Small intestine (tissue), 7 donors: ENCODE data around the gene KIF1A. TPM values are rescaled to one million over a fixed set of nuclear protein-coding genes. Genes with fewer than 3 reads are reported as not detected.
"Not testable (repeated sequence)": the region's sequence is repeated elsewhere in the genome, so short reads cannot be mapped to it uniquely, and the experiment has no call there.

Source experiments
- DNase-seq, 2 donors: peaks; one replicate each; pipeline versions ENCODE4 v3.0.0 to v3.0.0-alpha.2; 2013
- FAIRE-seq: peaks from 2 replicates; lab custom pipeline; 2012; peaks lifted over from hg19 to GRCh38; lab: Jason Lieb, UNC
- H3K27ac ChIP-seq, 3 donors: one replicate each; pipeline ENCODE4 v1.5.1; 2013; ENCODE audit warnings: low read length in 2 of 3, mild to moderate bottlenecking in 2 of 3, control low read depth in 1 of 3, inconsistent platforms in 1 of 3, low read depth in 1 of 3, moderate library complexity in 1 of 3
- H3K27me3 ChIP-seq, 3 donors: one replicate each; pipeline ENCODE4 v1.6.1; 2013; ENCODE audit warnings: low read length in 3 of 3, inconsistent platforms in 1 of 3; ENCODE audit not compliant: control insufficient read depth in 3 of 3, insufficient read depth in 3 of 3
- H3K36me3 ChIP-seq, 3 donors: one replicate each; pipeline ENCODE4 v1.6.1; 2013; ENCODE audit warnings: low read length in 3 of 3, inconsistent platforms in 1 of 3, low read depth in 1 of 3, mild to moderate bottlenecking in 1 of 3, moderate library complexity in 1 of 3; ENCODE audit not compliant: control insufficient read depth in 3 of 3, insufficient read depth in 2 of 3
- H3K4me1 ChIP-seq, 3 donors: one replicate each; pipeline ENCODE4 v1.6.1; 2013; ENCODE audit warnings: low read length in 2 of 3, inconsistent platforms in 1 of 3, low read depth in 1 of 3, mild to moderate bottlenecking in 1 of 3, moderate library complexity in 1 of 3; ENCODE audit not compliant: control insufficient read depth in 3 of 3, insufficient read depth in 2 of 3
- H3K4me3 ChIP-seq, 3 donors: one replicate each; pipeline ENCODE4 v1.5.1; 2013; ENCODE audit warnings: low read length in 3 of 3, control low read depth in 1 of 3, inconsistent platforms in 1 of 3, low read depth in 1 of 3, mild to moderate bottlenecking in 1 of 3, moderate library complexity in 1 of 3
- H3K9me3 ChIP-seq, 2 donors: one replicate each; pipeline ENCODE4 v1.6.1; 2013; ENCODE audit warnings: low read depth in 1 of 2, low read length in 1 of 2; ENCODE audit not compliant: control insufficient read depth in 2 of 2, insufficient read depth in 1 of 2
- WGBS, 3 donors: extraction: QIAGEN DNeasy Blood & Tissue Kit; methylation state at CpG; one replicate each; pipeline ENCODE4 v1.1.7; 2013; 5-methylcytosine and 5-hydroxymethylcytosine counted together
- polyA plus RNA-seq, 4 donors: library from polyadenylated mRNA; stranded (reverse) in 3 of 4; unstranded in 1 of 4; fragments of 200-250 nt in 3 of 4; fragments of 120-200 nt in 1 of 4; gene quantifications; one replicate each; pipeline versions ENCODE4 v1.2.1 to v1.2.3, GENCODE V29; 2013
- donor health status: healthy with polysubstance abuse.
- donor health status: control.
- donor health status: control.
- donor health status: Bipolar disorder and iron deficiency.
- donor health status: healthy.

KIF1A gene
- polyA plus RNA-seq, 4 donors = 0.27 to 7.7 (median 1.9) TPM

DNA sequence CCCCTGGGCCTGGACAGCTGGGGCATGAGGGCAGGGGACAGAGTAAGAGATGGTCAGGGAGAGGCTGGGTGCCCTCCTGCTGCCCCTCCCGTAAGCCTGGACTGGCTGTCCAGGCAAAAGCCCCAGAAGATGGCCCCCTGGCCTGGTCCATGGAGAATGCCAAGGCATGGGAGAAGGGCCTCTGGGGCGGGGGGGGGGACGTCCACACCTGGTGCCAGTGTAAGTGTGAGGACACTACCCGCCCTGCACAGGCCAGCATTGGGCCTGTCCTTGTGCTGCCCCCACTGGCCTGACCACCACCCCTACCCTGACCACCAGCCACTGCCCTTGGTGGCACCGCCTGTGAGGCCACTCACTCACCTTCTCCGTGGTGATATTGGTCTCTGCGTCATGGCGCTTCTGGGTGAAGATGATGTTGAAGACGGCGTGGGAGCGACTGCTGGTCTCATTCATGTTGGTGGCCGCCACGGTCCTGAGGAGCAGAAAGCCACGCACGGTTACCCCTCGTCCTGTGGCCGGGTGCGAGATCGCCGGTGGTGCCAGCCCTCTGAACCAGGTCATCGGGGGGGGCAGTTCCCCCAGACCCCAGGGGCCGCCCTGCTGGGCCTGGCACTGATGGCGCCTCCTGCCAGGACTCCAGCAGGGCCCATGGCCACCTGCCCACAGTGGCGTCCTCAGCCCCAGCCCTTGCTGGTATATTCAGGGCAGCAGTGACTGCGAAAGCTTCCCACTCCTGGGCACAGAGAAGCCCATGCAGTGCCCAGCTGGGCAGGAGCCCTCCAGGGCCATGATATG, 35.2 kb downstream of the KIF1A start:
- FAIRE-seq = no peak
- no peak overlapping the region for H3K27ac ChIP-seq
- no peaks in the 10 kb centered on the region for H3K9me3 ChIP-seq
- H3K36me3 ChIP-seq = no peaks in the 10 kb centered on the region
- no peaks in the 10 kb centered on the region for H3K27me3 ChIP-seq
- WGBS, 3 donors = 84 to 89% (median 86%) methylated on average over 24 to 25 of the region's 25 CpGs
- no peaks in the 10 kb centered on the region for H3K4me1 ChIP-seq
- DNase-seq = no peak
- H3K4me3 ChIP-seq = no peak overlapping the region

DNA sequence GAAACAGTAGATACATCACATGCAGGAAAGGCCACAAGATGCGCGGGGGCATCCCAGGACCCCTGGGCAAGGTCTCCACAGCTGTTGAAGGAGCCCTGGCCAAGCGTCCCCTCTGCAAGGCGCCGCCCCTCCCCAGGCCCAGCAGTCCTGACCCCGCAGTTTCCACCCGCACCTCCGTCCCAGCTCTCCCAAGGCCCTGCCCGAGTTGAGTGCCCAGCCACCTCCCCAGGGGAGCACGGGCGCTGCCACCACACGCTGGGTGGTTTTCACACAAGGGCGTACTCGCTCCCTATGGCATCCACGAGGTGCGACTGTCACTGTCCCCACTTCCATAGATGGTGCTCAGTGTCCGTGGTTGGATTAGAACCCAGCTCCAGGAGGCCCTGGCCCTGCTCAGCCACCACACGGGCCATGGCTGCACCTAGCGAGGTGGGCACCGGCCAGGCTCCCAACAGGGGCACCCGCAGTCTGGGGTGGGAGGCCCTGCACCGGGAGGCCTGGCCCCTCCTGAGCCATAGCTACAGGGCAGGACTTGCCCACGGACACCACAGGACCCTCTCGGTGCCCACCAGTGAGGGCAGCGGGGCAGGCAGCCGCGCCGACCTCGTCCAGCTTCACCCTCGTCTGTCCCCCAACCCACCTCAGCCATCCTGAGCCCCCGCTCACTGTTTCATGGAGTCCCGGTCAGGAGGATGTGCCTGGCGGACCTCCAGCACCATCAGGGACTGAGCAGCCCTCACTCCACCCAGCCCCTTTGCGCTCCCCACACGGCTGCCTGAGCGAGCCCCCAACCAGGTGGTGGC, 36.0 kb downstream of the KIF1A start:
- DNase-seq (no peak), FAIRE-seq (no peak)
- no peak overlapping the region for H3K27ac ChIP-seq
- no peaks in the 10 kb centered on the region for H3K27me3 ChIP-seq
- H3K4me3 ChIP-seq = no peak overlapping the region
- 87 to 93% (median 91%) methylated on average over 35 to 36 of the region's 36 CpGs for WGBS, 3 donors
- H3K36me3 ChIP-seq = no peaks in the 10 kb centered on the region
- no peaks in the 10 kb centered on the region for H3K9me3 ChIP-seq
- H3K4me1 ChIP-seq = no peaks in the 10 kb centered on the region

- Histone ChIP-seq H3K27me3 (no peaks in the 10 kb centered on the region), H3K36me3 (no peaks in the 10 kb centered on the region), H3K4me3 (no peak overlapping the region), H3K4me1 (no peaks in the 10 kb centered on the region), H3K9me3 (no peaks in the 10 kb centered on the region), H3K27ac (no peak overlapping the region)
- no peak for DNase-seq
- FAIRE-seq = no peak
- WGBS, 3 donors = 84 to 89% (median 88%) methylated on average over 29 to 32 of the region's 32 CpGs
Observed at GRCh38 chr2:240782886-240783818, 36.9 kb downstream of the KIF1A start.

DNA sequence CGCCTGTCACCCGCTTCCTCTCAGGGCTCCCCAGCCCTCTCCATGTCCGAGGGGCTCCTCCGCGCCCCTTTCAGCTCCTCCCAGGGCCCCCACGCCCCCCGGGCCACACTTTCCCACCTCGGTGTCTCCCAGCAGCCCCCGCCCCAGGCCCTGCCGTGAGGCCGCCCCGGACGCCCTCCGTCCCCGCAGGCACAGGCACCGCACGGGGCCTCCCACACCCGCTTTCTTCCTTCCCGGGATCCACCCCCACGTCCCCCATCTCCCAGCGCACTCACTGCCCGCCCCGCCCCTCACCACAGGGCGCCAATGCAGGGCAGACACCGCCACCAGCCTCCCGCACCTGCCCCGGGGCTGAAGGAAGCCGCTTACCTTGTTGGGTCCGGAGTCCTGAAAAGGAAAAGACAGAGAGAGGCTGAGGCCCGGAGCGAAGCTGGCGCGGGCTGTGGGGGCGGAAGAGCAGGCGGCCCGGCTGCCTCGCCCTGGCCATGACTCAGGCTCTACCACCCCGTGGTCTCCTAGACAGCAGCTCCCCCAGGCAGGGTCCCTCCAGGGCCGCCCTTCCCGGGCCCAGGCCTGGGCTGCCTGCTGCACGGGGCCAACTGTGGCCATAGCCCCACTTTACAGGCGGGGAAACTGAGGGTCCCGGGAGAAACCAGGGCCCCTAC, 37.7 kb downstream of the KIF1A start:
- FAIRE-seq = no peak

GRCh38 chr2:240781471-240782220, 38.4 kb downstream of the KIF1A start:
- H3K36me3 ChIP-seq = no peaks in the 10 kb centered on the region
- FAIRE-seq (no peak), DNase-seq (no peak)
- no peaks in the 10 kb centered on the region for H3K27me3 ChIP-seq
- H3K4me3 ChIP-seq = no peak overlapping the region
- WGBS, 3 donors = 88 to 90% (median 90%) methylated on average over 58 of the region's 58 CpGs
- no peaks in the 10 kb centered on the region for H3K4me1 ChIP-seq
- no peak overlapping the region for H3K27ac ChIP-seq
- no peaks in the 10 kb centered on the region for H3K9me3 ChIP-seq

More for the DNA sequence above, 37.7 kb downstream of the KIF1A start:
- no peak for DNase-seq
- Histone ChIP-seq H3K4me3 (no peak overlapping the region), H3K27me3 (no peaks in the 10 kb centered on the region), H3K36me3 (no peaks in the 10 kb centered on the region), H3K9me3 (no peaks in the 10 kb centered on the region), H3K4me1 (no peaks in the 10 kb centered on the region), H3K27ac (no peak overlapping the region)
- WGBS, 3 donors = 79 to 89% (median 81%) methylated on average over 35 to 43 of the region's 43 CpGs

GRCh38 chr2:240780023-240780700, 39.9 kb downstream of the KIF1A start:
- Histone ChIP-seq H3K27ac (no peak overlapping the region), H3K9me3 (no peaks in the 10 kb centered on the region), H3K4me1 (no peaks in the 10 kb centered on the region), H3K36me3 (no peaks in the 10 kb centered on the region), H3K27me3 (no peaks in the 10 kb centered on the region), H3K4me3 (no peak overlapping the region)
- DNase-seq (no peak), FAIRE-seq (no peak)
- WGBS, 3 donors = 63 to 72% (median 70%) methylated on average over 39 of the region's 39 CpGs

DNA sequence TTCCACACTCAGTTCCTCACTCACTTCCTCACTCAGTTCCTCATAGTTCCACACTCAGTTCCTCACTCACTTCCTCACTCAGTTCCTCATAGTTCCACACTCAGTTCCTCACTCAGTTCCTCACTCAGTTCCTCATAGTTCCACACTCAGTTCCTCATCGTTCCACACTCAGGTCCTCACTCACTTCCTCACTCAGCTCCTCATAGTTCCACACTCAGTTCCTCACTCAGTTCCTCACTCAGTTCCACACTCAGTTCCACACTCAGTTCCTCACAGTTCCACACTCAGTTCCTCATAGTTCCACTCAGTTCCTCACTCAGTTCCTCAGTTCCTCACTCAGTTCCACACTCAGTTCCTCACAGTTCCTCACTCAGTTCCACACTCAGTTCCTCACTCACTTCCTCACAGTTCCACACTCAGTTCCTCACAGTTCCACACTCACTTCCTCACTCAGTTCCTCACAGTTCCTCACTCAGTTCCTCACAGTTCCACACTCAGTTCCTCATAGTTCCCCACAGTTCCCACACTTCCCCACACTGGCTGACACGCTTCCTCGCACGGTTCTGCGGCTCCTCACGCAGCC, 40.7 kb downstream of the KIF1A start:
- not testable (repeated sequence) for FAIRE-seq, H3K27ac ChIP-seq, H3K36me3 ChIP-seq, H3K9me3 ChIP-seq, H3K4me1 ChIP-seq, DNase-seq, H3K4me3 ChIP-seq, H3K27me3 ChIP-seq
- 77 to 83% (median 78%) methylated on average over 6 of the region's 6 CpGs for WGBS, 3 donors
